GM12891 (cell line): ENCODE results near the gene ARL8A.

Experiments used
- POLR2A ChIP-seq: IDR thresholded peaks from 2 replicates; pipeline ENCODE4 v1.6.1; 2011; ENCODE audit warnings: low read depth, low read length, control low read depth
- SPI1 ChIP-seq: IDR thresholded peaks from 2 replicates; pipeline ENCODE4 v1.6.1; 2011; ENCODE audit warnings: low read depth, low read length, control low read depth
- TAF1 ChIP-seq: IDR thresholded peaks from 2 replicates; pipeline ENCODE4 v1.6.1; 2011; ENCODE audit warnings: low read depth, low read length, control low read depth

- no peak for TF ChIP-seq POLR2A
- TF ChIP-seq SPI1 = no peak
- TF ChIP-seq TAF1 = no peak
Measured at GRCh38 chr1:202130297-202130721, 14.2 kb downstream of the ARL8A start.
